Measurements from ENCODE around the gene SYT3.
A peak's percentile ranks its signal among the peaks of the same experiment; 100 is the strongest.

Gene SYT3

DNA sequence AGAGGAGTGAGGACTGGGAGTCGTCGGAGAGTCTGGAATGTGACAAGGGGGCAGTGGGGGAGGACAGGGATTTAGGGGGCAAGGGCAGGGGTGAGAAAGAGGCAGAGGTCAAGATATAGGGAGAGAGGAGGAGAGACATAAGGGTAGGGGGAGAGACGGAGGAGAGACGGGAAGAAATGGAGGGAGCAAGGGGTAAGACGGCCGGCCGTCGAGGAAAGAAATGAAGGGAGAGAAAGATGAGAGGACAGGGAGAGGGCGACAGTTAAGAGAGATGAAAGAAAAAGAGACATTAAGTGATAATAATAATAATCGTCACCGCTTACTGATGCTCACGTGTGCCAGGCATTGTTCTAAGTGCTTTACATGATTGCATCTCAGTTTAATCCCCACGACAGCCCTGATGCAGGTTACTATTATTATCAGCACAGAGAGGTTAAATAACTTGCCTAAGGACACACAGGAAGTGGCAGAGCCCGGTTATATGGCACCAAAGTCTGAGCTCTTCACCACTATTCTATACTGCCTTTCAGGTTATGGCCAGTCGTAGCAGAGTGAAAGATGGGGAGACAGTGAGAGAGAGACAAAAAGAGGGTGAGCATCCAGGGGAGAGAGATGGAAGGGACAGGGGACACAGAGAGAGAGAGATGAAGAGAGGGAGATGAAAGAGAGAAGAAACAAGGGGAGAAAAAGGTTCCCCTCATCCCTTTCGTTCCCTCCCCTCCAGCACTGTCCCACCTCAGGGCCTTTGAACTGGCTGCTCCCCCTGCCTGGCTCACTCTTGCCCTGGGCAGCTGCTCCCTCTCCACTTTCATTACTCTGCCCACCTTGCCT, 23.2 kb upstream of the SYT3 start:
- no peak for DNase-seq

DNA sequence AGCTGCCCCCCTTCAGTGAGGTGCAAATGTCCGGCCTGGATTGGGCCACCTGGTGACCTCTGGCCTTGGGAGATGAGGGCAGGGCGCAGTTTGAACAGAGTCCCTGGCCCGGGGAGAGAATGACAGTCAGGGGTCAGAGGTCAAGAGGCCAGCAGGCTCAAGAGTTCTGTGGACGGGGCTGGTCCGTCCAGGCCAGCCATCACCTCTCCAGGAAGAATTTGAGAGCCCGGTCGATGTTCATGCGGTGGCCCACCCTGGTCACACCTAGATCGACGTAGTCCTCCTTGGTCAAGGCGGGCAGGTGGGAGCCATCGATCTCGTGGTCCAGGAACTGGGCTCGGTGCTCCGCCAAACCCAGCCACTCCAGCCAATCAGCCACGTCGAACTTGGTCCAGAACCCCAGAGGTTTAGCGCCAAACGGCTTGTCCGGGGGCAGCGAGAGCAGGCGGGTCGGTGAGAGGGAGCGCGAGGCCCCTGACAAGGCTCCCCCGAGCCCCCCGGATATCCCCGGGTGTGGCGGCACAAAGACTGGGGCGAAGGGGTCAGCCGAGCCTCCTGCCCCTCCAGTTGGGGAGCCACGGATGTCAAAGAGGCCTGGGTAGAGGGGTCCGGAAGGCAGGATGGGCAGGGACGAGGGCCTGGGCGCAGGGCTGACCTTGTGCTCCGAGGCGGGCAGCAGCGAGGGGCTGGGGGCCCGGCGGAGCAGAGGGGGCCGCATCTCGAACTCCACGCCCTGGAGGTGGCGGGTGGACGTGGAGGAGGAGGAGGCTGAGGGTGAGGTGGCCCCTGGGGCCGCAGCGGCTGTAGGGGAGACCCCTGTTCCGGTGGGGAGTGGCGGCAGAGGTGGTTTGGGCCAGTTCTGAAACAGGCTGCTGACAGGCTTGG, 22.3 kb upstream of the SYT3 start:
- DNase-seq, result no peak

DNA sequence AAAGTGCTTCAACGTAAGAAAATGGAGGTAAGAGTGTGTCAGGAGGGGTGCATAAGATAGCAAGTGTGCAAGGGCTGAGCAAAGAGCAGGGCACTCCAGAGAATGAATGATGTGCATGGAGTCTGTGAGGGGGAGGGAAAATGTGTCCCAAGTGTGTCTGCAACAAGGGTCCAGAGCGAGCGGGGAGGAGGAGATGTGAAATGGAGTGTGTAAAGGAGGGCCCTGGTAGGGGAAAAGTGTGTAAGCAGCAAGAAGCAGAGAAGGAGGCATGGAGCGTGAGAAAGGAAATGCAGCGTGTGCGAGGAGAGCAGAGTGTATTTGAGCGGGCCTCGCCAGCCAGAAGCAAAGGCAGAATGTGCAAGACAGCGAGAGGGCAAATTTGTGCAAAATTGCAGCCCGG, 21.3 kb upstream of the SYT3 start:
- DNase-seq, result no peak

DNA sequence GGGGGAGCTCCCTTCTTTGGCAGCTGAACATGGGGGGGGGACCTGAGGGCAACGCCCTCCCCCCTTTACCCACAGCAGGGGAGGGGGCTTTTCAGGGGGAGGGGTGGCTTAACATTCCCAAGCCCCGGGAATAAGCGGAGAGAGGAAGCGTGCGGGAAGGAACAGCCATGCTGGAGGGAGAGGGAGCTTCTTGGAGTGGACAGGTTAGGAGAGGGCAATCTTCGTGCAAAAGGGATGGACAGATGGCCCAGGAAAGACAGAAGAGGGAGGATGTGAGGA, 20.3 kb upstream of the SYT3 start:
- DNase-seq, result no peak

DNA sequence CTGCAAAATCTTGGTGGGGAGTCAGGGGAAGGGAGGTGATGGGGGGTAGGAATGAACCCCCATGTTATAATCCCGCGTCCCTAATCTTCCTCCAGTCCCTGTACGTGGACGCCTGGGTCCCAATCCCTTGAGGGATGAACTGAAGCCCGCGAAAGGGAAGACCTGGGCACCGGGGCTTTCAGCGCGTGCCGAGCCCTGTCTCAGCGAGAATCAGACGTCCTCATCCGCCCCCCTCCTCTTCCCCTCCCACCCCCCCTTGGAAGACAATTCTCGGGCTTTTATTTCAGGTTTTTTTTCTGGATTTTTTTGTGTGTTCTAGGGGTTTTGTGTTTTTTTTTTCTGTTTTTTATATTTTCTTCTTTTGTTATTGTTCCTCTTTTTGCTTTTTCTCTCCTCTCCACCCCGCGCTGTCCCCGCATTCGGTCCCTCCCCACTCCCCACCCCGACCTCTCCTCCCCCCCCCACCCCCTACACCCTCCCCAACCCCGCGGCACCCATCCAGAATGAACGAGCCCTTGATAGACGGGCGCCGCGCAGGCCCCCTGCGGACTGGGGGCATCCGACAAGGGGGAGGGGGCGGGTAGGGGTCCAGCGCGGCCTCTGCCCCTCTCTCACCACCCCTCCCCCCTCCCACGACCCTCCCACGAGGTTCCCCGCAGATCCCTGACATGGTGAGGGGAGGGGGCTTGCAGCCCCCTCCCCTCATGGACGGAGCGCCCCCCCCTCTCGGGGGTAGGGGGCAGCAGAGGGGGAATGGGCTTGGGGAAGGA, 19.8 kb upstream of the SYT3 start:
- DNase-seq, result peak in 3 of 58 donors; percentile 42 to 50 (median 47)

DNA sequence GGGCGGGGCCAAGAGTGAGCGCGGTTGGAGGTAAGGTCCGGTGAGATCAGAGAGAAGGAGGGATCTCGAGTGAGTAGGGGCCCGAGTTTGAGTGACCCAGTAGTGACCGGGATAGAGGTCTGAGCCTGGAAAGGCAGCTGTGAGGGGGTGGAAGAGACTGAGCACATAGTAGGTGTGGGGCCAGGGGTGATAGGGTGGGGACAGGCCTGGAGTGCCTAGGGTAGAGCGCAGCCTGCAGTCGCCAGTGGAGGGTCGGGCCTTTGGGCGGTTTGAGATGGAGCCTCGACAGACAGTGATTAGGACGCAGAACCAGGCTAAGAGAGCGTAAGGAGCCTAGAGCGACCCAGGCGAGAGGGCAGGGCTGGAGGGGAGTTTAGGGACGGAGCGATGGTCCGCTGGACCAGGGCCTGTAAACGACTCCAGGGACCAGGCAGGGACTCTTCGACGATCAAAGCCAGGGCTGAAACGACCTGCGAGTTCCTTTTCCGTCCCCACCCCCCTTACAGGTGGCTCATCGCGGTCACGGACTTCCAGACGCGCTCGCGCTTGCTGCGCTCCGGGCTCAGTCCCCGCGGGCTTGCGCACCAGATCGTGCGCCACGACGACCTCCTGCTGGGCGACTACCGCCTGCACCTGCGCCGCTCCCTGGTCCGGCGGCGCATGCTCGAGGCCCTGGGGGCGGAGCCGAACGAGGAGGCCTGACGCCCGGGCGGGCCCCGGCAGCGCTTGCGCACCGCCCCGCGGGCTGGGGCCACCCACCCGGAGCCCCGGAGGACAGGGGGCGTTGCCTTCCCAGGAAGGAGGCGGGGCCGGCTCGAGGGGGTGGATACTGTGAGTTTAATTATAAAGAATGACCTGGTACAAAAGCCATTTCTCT, 19.0 kb upstream of the SYT3 start:
- peak; percentile 31 to 92 (median 82) for DNase-seq

DNA sequence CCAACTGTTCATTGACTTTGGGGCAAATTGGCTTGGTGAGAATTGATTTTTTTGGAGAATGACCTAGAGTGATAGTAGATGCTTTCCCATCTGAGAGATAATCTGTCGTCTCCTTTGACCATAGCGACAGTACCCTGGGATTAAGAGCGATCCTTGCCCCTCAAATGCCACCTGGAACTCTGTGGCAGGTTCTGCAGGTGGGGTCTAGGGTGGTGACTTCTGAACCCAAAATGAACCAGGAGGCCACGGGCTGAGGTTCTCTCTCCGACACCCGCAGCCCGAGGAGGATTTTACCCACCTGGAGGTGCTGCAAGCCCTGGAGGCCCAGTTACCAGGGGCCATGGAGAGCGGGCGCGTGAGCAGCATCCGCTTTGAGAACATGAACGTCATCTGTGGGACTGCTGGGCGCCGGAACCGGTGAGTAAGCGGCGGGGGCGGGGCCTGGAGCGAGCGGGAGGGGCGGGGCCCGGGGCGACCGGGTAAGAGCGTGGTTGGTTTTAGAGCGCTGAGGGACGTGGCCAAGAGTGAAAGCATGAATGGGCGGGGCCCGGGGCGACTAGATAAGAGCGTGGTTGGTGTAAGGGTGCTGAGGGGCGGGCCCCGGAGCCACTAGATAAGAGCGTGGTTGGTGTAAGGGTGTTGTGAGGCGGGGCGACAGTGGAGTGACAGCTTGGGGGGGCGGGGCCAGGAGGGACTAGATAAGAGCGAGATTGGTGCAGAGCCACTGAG, 18.2 kb upstream of the SYT3 start:
- DNase-seq, result peak; percentile 63 to 100 (median 98)

DNA sequence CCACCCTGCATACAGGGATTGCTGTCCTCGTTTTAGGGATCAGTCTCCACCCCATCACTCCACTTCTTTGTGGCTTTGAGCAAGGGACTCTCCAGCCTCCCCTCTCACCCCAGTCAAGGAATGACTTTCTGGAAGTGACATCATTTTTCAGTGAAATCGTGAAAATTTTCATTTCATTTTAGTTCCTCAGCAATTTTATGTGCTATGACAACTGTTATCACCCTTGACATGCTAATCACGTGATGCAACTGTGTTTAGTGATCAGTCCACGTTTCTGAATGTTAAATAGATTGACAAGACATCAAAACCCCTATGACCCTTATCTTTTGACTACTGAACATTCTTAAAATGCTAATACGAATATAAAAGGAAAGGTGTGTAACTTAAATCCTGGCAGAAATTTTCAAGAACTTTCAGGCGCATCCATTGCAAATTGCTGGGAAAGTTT, 17.6 kb upstream of the SYT3 start:
- no peak for DNase-seq

DNA sequence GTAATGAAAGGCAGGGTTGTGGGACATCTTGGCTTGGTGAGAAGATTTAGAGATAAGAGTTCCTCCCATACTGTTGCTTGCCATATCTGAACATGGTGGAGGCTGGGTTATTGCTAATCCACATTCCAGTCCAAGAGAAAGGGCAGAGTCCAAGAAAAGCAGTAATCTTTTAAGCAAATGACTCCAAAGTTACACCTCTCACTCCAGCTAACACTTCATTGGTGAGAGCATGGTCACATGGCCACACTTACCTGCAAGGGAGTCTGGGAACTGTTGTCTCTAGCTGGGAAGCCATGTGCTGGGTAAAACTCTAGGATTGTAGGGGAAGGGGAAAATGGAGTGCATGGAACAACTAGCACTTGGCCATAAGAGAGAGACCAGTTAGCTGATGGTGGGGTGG, 15.2 kb upstream of the SYT3 start:
- no peak for DNase-seq

DNA sequence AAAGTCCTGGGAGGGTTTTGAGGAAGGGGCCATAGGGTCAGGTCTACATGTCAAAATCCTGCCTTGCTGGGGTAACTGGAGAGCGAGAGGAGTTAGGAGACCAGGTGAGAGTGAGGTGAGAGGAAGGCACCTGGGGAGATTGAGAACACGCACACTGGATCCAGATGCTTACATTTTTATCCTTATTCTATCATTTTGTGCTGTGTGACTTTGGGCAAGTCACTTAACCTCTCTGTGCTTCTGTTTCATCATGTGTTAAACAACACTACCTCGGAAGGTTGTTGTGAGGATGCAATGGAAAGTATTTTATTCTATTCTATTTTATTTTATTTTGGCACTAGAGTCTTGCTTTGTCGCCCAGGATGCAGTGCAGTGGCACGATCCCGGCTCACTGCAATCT, 13.0 kb upstream of the SYT3 start:
- DNase-seq, result no peak

DNA sequence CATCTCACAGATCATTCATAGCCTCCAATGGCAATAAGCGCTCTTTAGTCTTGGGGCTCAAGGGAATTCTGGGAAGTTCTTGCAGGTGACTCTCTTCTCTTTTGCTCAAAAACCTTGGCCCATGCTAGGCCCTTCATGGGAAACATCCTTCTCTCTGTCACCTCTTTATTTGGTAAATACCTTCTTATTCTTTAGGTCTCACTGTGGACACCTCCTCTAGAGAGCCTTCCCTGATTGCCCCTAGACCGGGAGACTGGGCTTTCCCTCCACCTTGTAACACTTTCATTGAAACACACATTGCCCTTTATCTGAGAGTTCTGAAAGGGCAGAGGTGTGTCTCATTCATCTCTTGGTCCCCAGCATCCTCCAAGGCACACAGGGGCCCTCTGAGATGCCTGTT, 11.5 kb upstream of the SYT3 start:
- no peak for DNase-seq

DNA sequence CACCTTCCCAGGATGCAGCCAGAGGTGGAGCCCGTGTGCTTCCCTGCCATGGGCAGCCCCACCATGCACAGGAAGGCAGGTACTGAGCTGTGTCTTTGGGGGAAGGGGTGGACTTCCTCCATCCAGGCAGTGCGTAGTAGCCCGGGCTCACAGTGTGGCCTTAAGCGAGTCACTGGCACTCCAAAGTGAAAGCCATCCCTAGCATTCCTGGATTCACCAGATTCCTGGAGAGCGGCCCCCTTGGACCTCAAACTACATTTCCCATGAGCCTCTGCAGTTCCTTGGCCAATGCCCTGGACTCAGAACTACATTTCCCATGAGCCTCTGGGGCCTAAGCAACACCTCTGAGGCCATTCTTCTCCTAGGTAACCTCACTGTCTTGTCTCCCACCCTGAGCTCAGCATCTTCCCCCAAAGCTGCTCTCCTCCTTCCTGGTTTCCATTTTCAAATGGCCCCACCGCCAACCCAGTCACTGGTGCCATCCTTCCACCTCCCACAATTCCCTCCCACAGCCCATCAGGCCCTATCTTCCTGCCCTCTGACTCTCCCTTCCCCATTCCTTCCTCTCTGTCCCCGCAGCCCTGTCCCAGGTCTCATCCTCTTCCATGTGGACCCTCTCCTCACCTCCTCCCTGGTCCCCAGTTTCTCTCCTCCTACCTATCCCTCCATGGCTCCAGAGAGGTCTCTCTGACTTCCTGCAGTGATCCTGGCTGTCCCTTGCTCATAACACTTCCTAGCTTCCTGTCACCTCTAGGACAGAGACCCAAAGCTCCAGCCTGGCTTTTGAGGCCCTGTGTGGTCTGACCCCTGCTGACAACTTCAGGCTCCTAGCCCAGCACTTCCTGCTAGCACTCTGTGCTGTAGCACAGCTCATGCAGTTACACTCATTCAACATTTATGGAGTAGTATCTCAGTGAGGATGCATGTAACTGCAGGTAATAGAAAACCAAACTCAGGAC, 10.0 kb upstream of the SYT3 start, which contains the start of gene C19orf81:
C19orf81 (plus strand) TSS at position 13 of the 959 bp plus-strand sequence; CDS start at position 13, 0 bp downstream.
- DNase-seq, result peak in 4 of 58 donors; percentile 4 to 10 (median 8)

DNA sequence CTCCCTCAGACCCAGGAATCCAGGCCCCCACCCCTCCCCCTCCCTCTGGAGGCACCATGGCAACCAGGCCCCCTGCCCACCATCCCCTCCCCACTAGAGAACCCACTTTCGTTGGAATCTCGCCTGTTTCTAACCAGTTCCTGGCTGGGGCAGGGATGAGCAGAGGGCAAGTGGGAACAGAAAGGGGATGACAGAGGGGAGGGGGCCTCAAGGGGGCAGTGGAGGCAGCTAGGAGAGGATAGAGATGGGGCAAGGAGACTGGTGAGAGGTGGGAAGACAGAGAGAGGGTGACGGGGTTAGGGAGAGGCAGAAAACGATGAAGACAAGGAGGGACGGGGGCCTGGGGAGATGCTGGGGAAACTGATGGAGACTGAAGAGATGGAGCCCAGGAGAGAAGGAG, 9.0 kb upstream of the SYT3 start:
- no peak for DNase-seq

DNA sequence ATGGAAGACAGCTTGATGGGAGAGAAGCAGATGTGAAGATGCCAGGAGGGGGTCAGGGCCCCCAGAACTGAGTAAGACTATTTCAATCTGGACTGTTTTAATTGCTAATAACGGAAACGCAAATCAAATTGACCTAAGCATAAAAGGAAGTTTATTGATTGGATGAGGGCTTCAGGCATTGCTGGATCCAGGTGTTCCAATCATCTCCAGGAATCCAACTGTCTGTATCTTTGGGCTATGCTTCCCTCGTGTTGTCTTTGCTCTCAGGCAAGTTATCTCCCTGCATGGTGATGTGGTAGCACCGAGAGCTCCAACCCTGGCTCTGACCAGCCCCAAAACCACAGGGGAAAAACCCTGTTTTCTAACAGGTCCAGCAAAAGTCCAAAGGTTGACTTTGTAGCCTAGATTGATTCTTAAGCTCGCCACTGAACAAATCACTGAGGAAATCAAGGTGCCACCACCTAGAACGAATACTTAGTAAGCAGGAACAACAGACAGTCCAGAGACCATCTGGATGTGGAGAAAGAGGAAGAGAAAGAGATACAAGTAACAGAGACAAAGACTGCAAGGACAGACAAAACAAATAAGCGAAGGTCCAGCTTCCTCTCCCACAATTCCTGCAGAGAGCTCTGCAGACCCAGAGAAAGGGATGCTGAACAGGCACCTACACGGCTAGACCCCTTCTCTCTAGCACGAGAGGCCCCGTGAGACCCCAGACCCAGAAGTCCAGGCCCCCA, 8.4 kb upstream of the SYT3 start:
- no peak for DNase-seq

DNA sequence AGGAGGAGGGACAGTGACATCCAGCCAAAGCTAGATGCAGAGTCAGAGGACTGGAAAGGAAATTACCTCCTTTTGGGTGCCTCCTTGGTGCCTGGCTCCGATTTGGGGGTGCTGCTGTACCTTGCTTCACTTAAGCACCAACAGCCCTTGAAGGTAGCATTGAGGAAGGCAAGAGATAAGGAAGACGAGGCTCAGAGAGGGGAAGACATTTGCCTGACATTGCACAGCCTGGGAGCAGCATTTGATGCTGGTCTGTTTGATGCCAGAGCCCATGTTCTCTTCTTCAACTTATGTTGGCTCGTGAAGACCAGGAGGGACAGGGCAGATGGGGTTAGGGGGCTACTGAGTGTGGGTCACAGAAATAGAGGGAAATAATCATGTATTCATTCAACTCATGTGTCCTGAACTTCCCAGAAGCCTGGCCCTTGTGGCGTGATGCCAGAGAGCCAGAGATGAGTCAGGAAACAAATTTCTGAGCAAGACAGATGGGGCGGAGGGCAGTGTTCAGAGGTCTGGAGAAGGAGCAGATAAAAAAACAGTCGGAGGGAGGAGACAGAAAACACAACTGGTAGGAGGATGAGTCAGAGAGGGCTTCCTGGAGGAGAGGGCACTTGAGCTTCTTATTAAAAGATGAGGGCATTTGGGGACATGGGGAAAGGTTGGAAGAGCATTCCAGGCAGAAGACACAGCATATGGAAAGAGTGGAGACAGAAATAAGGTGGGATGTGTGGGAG, 6.6 kb upstream of the SYT3 start:
- no peak for DNase-seq

DNA sequence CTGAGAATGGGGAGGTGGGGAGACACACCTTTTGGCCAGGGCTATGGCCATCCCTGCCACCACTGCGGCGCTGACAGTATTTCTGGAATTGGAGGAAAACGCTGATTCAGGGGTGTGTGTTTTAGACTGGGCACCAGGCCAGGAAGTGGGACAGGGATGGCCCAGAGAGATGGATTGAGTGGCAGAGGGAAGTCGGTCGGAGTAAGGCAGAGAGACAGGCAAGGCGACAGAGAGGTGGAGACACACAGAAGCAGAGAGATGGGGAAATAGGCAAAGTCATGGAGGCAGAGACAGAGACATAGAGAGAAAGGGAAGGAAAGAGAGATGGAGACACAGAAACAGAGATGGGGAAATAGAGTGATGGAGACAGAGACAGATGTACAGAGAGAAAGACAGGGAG, 5.4 kb upstream of the SYT3 start:
- DNase-seq, result no peak

DNA sequence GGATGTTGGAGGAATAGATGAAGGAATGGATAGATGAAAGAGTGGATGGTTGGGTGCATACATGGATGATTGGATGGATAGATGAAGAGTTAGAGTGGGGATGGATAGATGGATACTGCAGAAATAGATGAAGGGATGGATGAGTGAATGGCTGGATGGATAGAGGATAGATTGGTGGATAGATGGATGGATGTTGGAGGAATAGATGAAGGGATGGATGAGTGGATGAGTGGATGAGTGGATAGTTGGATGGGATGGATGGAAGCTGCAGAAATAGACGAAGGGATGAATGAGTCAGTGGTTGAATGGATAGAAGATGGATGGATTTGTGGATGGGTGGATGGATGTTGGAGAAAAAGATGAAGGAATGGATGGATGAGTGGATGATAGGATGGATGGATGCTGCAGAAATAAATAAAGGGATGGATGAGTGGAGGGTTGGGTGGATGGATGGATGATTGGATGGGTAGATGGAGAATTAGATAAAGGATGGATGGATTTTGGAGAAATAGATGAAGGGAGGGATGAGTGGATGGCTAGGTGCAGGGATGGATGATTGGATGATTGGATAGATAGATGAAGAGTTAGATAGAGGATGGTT, 4.7 kb upstream of the SYT3 start:
- no peak for DNase-seq

All from anterior cingulate cortex (tissue), 58 donors.